ENCODE measurements around the gene LDLRAD3. TPM values are rescaled to one million over a fixed set of nuclear protein-coding genes. Genes with fewer than 3 reads are reported as not detected.

Gene LDLRAD3
- total RNA-seq, 2 experiments from 2014 or later = 0.10 to 0.22 TPM

DNA sequence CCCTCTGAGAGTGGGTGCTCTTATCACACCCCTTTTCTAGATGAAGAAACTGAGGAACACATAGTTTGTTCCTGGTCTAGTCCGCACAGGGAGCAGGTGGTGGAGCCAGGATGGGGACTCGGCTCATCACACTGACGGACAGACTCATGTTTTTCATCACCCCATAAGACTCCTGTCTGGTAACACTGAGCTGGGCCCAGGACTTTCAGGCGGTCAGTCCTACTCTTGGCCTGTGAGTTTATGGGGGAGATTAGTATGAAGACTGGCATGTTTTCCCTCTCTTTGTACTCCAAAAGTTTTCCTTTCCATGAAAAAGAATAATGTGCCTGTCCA, 160.8 kb downstream of the LDLRAD3 start:
- POLR2A ChIA-PET = no interaction called here
- intact Hi-C loops (cut with micrococcal nuclease) = no loop called here
- no peaks in the 10 kb centered on the region for H3K9me3 Mint-ChIP-seq
- no peak overlapping the region for H3K27ac Mint-ChIP-seq
- H3K27me3 Mint-ChIP-seq = peaks cover 3% of the 10 kb centered on the region
- CTCF ChIA-PET = interaction anchor here (0.7 kb wide), 1 partner anchor 120 kb away, joined by 4 read pairs; no protein-coding TSS in a partner anchor
- no peaks in the 10 kb centered on the region for H3K4me1 Mint-ChIP-seq (ENCODE audit: low read depth)
- H3K4me3 Mint-ChIP-seq = no peak overlapping the region
- DNase-seq = no peak
- H3K36me3 Mint-ChIP-seq = no peaks in the 10 kb centered on the region

DNA sequence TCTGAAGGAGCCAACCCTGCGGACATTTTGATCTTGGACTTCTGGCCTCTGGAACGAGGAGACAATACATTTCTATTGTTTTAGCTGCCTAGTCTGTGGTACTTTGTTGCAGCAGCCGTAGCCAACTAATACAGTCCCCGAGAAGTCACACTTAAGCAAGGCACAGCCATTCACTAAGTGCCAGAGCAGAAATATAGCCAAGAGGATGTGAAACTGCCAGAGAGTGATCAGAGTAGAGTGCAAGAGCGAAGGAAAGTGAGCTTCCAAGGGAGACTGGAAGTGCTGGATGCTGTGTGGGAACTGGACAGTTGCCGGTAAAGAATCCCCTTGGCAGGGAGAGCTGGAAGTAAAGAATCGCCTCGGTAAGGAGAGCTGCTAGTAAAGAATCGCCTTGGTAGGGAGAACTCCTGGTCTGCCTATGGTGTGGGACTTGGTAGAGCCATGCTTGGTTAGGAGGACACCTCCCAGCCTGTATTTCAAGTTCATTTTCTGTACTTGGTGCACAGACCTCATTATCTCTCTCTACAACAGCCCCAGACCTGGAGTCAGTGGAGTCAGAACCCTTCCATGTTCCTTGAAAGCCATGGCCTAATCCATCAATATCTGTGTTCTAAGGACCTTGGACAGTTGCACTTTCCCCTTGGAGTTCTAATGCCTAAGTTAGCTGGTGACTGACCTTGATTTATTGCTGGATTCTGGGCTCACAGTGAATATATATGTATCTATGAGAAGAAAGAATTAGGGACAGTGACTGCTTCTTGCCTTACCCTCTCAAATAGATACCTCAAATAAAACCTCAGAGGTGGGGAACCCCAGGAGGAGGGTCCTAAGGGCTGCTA, 162.1 kb downstream of the LDLRAD3 start:
- no peaks in the 10 kb centered on the region for H3K36me3 Mint-ChIP-seq
- ChIA-PET CTCF (no interaction called here), POLR2A (no interaction called here)
- no peak overlapping the region for H3K4me3 Mint-ChIP-seq
- H3K4me1 Mint-ChIP-seq (ENCODE audit: low read depth) = no peaks in the 10 kb centered on the region
- no peaks in the 10 kb centered on the region for H3K9me3 Mint-ChIP-seq
- peaks cover 4% of the 10 kb centered on the region for H3K27me3 Mint-ChIP-seq
- no peak for DNase-seq
- intact Hi-C loops (cut with micrococcal nuclease) = no loop called here
- no peak overlapping the region for H3K27ac Mint-ChIP-seq

DNA sequence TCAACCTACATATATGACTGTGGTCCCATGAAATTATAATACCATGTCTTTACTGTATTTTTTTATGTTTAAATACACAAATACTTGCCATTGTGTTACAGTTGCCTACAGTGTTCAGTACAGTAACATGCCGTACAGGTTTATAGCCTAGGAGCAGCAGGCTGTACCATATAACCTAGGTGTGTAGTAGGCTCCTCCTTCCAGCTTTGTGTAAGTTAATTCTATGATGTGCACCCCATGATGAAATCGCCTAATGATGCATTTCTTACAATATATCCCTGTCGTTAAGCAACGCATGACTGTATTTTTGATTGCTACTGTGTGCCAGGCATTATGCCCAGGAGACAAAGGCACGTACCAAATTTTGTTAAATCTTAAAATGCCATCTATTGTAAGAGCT, 163.7 kb downstream of the LDLRAD3 start:
- no peak overlapping the region for H3K4me3 Mint-ChIP-seq
- CTCF ChIA-PET = no interaction called here
- no peak overlapping the region for H3K27ac Mint-ChIP-seq
- H3K27me3 Mint-ChIP-seq = peaks cover 4% of the 10 kb centered on the region
- POLR2A ChIA-PET = no interaction called here
- DNase-seq = no peak
- intact Hi-C loops (cut with micrococcal nuclease) = no loop called here
- no peaks in the 10 kb centered on the region for H3K4me1 Mint-ChIP-seq (ENCODE audit: low read depth)
- no peaks in the 10 kb centered on the region for H3K9me3 Mint-ChIP-seq
- no peaks in the 10 kb centered on the region for H3K36me3 Mint-ChIP-seq

DNA sequence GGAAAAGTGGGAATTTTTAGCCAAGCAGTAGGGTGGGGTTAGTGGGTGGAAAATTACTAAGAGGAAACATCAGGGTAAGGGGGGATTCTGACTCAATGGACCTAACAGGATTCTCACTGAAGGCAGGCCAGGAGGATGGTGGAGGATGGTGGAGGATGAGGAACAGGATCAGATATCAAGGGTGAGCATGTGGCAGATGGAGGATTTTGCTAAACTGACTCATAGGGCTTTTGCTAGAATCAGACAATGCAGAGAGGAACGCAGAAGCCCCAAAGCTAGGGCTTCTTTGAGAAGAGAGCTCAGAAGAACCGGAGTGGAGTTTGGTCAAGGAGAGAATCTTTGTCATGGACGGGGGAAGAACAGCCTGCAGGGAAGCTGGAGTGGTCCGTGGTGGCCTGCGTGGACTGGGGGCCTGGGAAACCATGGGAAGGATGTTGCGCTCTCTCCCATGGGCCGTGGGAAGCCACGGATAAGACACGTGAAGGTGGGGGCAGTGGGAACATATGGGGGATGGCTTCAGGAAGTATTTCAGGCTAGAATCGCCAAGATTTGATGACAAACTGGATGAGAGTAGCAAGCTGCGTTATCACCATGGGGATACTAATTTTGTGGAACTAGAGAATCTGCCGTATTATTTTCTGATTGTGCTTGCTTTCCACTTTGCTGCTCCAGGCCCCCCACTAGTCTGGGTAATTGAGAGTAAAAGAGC, 165.2 kb downstream of the LDLRAD3 start:
- Mint-ChIP-seq H3K27ac (no peak overlapping the region), H3K4me1 (ENCODE audit: low read depth) (no peaks in the 10 kb centered on the region)
- CTCF ChIA-PET = interaction anchor here (1.0 kb wide), 1 partner anchor 157 kb away, joined by 3 read pairs; no protein-coding TSS in a partner anchor

DNA sequence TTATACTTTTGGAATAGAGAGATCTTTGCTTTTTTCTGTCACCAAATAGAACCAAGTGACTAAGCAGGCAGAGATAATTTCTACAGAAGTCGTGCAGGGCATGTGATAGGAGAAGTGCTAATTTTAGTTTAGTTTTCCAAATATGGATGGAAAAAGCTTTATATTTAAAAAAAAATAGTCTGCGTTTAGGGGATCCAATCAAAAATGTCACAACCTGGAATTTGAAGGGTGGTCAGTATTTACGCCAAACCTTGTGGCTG, 165.7 kb downstream of the LDLRAD3 start:
- peaks cover 3% of the 10 kb centered on the region for H3K9me3 Mint-ChIP-seq
- CTCF ChIA-PET = interaction anchor here (1.0 kb wide), 1 partner anchor 156 kb away, joined by 3 read pairs; no protein-coding TSS in a partner anchor

More for the DNA sequence above, 165.2 kb downstream of the LDLRAD3 start:
- Mint-ChIP-seq H3K27me3 (peaks cover 4% of the 10 kb centered on the region), H3K4me3 (no peak overlapping the region), H3K36me3 (no peaks in the 10 kb centered on the region), H3K9me3 (peaks cover 1% of the 10 kb centered on the region)
- intact Hi-C loops (cut with micrococcal nuclease) = no loop called here
- DNase-seq = no peak
- POLR2A ChIA-PET = no interaction called here

DNA sequence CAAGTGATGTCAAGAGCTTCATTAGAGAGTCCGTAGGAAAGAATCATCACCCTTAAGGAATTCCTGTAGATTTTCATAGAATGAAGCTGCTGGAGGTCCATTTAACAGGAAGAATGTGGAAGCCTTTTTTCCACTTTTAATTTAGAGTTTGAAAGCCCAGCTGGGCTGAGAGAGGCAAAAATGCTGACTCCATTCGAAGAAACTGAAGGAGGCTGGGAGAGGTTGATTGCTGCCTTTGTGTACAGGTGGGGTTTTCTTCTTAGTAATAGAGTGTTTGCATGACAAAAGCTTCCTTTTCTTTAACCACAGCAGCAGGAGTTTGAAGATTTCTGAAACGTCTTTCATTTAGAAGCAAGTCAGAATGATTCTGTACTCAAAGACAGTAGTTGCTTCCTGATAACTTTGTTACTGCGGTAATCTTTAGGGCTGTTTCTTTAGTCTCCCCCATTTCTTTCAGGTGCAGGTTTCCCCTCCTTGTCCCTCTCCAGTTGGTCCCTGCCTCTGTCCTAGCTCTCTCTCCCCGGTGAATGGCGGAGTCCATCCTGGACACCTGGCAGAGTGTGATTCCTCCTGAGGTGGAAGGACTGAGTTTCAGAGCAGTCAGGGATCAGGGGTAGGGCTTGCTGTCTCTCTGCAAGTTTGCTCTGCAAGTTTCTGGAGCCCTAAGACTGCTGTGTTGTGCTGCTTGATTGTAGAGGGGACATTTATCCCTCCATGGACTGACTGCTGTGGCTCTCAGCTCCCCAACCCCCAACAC, 166.2 kb downstream of the LDLRAD3 start:
- H3K27me3 Mint-ChIP-seq = peaks cover 4% of the 10 kb centered on the region
- intact Hi-C loops (cut with micrococcal nuclease) = no loop called here
- H3K9me3 Mint-ChIP-seq = peaks cover 3% of the 10 kb centered on the region
- no peaks in the 10 kb centered on the region for H3K4me1 Mint-ChIP-seq (ENCODE audit: low read depth)
- ChIA-PET POLR2A (no interaction called here), CTCF (interaction anchor here (1.0 kb wide), 1 partner anchor 156 kb away, joined by 3 read pairs; no protein-coding TSS in a partner anchor)
- H3K27ac Mint-ChIP-seq = no peak overlapping the region
- H3K4me3 Mint-ChIP-seq = no peak overlapping the region
- H3K36me3 Mint-ChIP-seq = no peaks in the 10 kb centered on the region
- no peak for DNase-seq

More for the DNA sequence above, 165.7 kb downstream of the LDLRAD3 start:
- no peak for DNase-seq
- POLR2A ChIA-PET = no interaction called here
- no peak overlapping the region for H3K4me3 Mint-ChIP-seq
- peaks cover 4% of the 10 kb centered on the region for H3K27me3 Mint-ChIP-seq
- no peak overlapping the region for H3K27ac Mint-ChIP-seq
- H3K4me1 Mint-ChIP-seq (ENCODE audit: low read depth) = no peaks in the 10 kb centered on the region
- no peaks in the 10 kb centered on the region for H3K36me3 Mint-ChIP-seq
- intact Hi-C loops (cut with micrococcal nuclease) = no loop called here

DNA sequence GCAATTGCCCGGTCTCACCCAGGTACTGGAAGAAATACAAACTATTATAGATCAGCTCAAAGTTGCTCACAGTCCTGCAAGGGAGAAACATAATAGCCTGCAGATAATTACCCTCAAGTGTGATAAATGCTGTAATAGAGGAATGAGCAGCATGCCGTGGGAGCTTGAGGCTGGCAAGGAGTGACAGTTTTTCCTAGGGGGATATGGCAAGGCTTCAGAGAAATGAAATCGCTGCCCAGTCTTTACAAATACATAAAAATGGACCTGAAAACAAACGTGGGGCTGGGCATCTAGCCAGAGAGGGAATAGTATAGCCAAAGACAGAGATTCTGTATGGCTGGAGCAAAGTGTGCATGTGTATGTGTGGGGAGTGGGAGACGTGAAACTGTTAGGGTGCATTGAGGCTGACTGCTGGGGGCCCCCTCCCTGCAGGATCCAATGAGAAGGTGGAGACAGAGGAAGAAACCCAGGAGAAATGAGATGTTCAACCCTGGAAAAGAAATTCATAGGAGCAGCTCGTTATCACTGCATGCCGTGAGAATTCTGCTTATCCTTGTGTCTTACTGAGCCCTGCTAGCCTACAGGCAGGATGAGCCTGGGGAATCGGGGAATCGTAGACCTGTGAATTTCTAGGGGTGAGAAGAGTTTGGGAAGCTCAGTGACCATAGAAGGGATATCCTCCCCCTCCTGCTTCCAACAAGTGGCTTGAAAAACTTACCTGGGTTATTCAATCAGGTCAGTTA, 167.0 kb downstream of the LDLRAD3 start:
- Mint-ChIP-seq H3K9me3 (peaks cover 3% of the 10 kb centered on the region), H3K27me3 (peaks cover 4% of the 10 kb centered on the region), H3K4me3 (no peak overlapping the region), H3K4me1 (ENCODE audit: low read depth) (no peaks in the 10 kb centered on the region), H3K36me3 (no peaks in the 10 kb centered on the region), H3K27ac (no peak overlapping the region)
- intact Hi-C loops (cut with micrococcal nuclease) = no loop called here
- ChIA-PET CTCF (no interaction called here), POLR2A (no interaction called here)
- no peak for DNase-seq

DNA sequence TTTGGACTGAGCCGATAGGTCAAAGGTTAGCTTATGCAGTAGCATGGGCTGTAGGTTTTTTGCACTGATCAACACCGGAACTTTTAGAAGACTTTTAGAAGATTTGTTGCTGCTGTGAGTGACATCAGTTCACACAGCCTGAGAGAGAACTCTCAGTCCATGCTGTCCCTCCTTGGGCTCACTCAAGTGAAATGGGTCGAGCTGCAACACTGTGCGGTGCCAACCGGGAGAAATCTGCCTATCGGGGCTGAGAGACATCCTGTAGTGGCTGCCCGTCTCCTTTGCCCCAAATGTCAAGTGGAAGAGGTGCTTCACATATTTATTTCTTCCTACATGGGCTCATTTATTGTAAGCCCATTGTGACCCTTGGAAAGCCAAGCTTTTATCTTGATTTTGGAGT, 170.2 kb downstream of the LDLRAD3 start:
- no peak overlapping the region for H3K27ac Mint-ChIP-seq
- H3K27me3 Mint-ChIP-seq = peaks cover 4% of the 10 kb centered on the region
- ChIA-PET CTCF (interaction anchor here (0.7 kb wide), 1 partner anchor 590 kb away, joined by 4 read pairs; no protein-coding TSS in a partner anchor), POLR2A (no interaction called here)
- no peaks in the 10 kb centered on the region for H3K36me3 Mint-ChIP-seq
- no peak overlapping the region for H3K4me3 Mint-ChIP-seq
- DNase-seq = no peak
- no peaks in the 10 kb centered on the region for H3K4me1 Mint-ChIP-seq (ENCODE audit: low read depth)
- H3K9me3 Mint-ChIP-seq = peaks cover 3% of the 10 kb centered on the region
- intact Hi-C loops (cut with micrococcal nuclease) = no loop called here

DNA sequence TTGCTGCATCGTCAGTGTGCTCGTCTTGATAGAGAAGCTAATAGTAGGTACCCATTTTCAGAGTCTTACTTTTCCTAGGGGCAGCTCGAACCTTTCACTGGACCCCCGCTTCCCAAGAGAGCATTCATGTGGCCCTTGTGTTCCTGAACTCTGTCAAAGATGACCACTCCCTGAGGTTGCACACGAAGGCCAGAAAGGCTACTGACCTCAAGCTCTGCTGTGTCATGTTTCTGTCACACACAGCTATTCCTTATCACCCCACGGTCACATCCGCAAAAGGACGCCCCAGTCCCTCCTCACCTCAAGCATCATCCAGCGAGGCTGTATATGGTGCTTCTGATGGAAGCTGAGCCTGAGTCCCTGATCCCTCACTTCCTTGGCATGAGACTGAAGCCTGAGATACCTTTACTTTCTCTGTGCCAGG, 171.5 kb downstream of the LDLRAD3 start:
- H3K27me3 Mint-ChIP-seq = peaks cover 3% of the 10 kb centered on the region
- no peaks in the 10 kb centered on the region for H3K4me1 Mint-ChIP-seq (ENCODE audit: low read depth)
- no peaks in the 10 kb centered on the region for H3K36me3 Mint-ChIP-seq
- CTCF ChIA-PET = no interaction called here
- no peak for DNase-seq
- no peak overlapping the region for H3K4me3 Mint-ChIP-seq
- H3K9me3 Mint-ChIP-seq = peaks cover 3% of the 10 kb centered on the region
- no peak overlapping the region for H3K27ac Mint-ChIP-seq
- POLR2A ChIA-PET = no interaction called here
- intact Hi-C loops (cut with micrococcal nuclease) = no loop called here

DNA sequence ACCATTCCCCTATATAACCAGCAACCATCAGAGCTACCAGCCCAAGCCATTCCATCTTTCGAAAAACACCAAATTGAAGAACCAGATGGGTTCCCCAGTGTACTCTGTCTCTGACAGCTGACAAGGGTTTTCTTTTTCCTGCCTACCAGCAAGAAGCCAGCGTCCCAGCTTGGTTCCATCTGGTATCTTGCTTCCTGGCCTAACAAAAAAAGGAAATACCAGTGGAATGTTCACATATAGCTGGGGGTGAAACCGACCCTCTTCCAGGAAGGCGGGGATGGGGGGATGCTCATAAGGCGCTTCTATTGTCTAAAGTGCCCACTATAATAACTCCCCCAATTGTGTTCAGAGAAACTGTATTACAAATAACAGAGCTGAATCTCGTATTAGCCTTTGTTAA, 172.3 kb downstream of the LDLRAD3 start:
- Mint-ChIP-seq H3K4me3 (no peak overlapping the region), H3K27ac (no peak overlapping the region), H3K27me3 (peaks cover 2% of the 10 kb centered on the region), H3K9me3 (peaks cover 3% of the 10 kb centered on the region), H3K36me3 (no peaks in the 10 kb centered on the region), H3K4me1 (ENCODE audit: low read depth) (no peaks in the 10 kb centered on the region)
- CTCF ChIA-PET = no interaction called here
- POLR2A ChIA-PET = no interaction called here
- no peak for DNase-seq
- intact Hi-C loops (cut with micrococcal nuclease) = no loop called here

DNA sequence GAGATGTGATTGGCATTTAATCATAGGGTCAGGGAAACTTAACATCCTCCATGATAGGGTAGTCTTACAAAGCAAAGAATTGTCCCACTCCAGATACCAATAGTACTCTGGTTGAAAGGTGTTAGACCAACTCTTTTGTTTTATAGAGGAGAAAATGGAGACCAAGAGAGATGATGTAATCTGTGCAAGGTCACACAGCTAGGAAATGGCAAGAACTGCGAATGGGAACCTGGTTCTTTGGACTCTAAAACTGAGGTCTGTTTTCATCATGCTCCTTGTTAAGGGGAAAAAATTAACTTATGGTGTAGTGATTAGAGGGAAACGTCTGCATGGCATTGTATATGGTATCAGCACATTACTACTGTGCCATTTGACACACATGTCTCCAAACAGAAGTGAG, 174.2 kb downstream of the LDLRAD3 start:
- Mint-ChIP-seq H3K27ac (no peak overlapping the region), H3K4me3 (no peak overlapping the region), H3K4me1 (ENCODE audit: low read depth) (no peaks in the 10 kb centered on the region), H3K36me3 (no peaks in the 10 kb centered on the region), H3K27me3 (peaks cover 2% of the 10 kb centered on the region), H3K9me3 (peaks cover 3% of the 10 kb centered on the region)
- ChIA-PET POLR2A (no interaction called here), CTCF (no interaction called here)
- intact Hi-C loops (cut with micrococcal nuclease) = no loop called here
- no peak for DNase-seq

DNA sequence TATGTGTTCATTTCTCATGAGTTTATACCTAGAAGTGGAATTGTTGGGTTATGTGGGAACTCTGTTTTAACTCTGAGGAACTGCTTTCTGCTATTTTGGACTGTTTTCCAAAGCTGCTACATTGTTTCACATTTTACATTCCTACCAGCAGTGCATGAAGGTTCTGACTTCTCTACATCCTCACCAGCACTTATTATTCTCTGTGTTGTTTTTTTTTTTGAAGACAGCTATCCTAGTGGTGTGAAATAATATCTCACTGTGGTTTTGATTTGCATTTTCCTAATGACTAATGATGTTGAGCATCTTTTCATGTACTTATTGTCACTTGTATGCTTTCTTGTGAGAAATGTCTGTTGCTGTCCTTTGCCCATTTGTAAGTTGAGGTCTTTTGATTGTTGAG, 175.4 kb downstream of the LDLRAD3 start:
- Mint-ChIP-seq H3K4me1 (ENCODE audit: low read depth) (no peaks in the 10 kb centered on the region), H3K27me3 (peaks cover 2% of the 10 kb centered on the region), H3K36me3 (no peaks in the 10 kb centered on the region), H3K4me3 (no peak overlapping the region), H3K27ac (no peak overlapping the region), H3K9me3 (no peaks in the 10 kb centered on the region)
- intact Hi-C loops (cut with micrococcal nuclease) = no loop called here
- no peak for DNase-seq
- POLR2A ChIA-PET = no interaction called here
- CTCF ChIA-PET = no interaction called here

Data from activated CD4-positive, alpha-beta memory T cell treated with anti-CD3 and anti-CD28 coated beads for 36 hours (primary cell).